Measurements from ENCODE around the gene GRM7. TPM values are rescaled to one million over a fixed set of nuclear protein-coding genes. Genes with fewer than 3 reads are reported as not detected.
A peak's percentile ranks its signal among the peaks of the same experiment; 100 is the strongest.

Gene GRM7
- total and polyA plus RNA-seq, 9 donors: 0.04 to 0.13 (median 0.10) TPM; not detected in 6

DNA sequence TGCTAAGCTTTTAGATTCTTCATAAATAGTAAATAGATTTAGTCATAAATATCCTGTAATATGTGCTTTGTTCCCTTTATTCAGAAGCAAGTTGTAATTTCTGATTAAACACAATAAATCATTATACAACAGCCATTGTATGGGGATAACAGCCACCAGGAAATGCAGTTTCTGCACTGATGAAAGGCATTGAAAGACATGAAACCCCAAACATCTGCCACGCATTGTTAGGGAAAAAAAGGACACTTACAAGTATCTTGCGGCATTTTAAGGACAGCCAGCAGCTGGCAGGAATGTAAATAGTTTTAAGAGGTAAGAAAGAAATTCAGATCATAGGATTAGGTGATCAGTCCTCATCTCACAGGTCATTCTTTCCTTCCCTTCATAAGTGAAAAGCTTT lies 839.6 kb downstream of the GRM7 start:
- no peak overlapping the region for H3K4me3 ChIP-seq (ENCODE audit: low read length)
- no peaks in the 10 kb centered on the region for H3K36me3 ChIP-seq (ENCODE audit: control insufficient read depth, insufficient read depth, low read length)
- no peak for DNase-seq
- H3K27ac ChIP-seq (ENCODE audit: low read length): no peak overlapping the region
- no CpG with 5 or more reads among the region's 2 CpGs for WGBS (ENCODE audit: insufficient coverage)
- H3K4me1 ChIP-seq (ENCODE audit: control insufficient read depth, insufficient read depth, low read length): no peaks in the 10 kb centered on the region
- H3K27me3 ChIP-seq (ENCODE audit: control insufficient read depth, insufficient read depth, low read length): no peaks in the 10 kb centered on the region
- H3K9me3 ChIP-seq (replicated peaks; ENCODE audit: control insufficient read depth, low read depth, low read length): no peaks in the 10 kb centered on the region

DNA sequence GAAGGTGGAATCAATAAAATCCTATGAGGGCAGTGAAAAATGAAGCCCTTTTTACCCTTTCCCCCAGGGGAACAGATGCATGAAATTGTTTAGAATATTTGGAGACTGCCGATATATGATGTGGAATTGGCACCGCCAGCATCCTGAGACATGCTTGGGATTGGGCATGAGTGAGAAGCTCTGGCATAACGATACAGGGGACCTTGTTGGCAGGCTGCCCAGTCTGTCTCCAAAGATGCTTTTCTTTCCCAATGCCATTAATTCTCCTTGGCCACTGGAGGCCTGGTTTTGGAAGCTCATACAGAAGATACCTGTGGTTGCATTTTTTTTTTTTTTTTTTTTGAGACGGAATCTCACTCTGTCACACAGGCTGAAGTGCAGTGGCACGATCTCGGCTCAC lies 840.1 kb downstream of the GRM7 start:
- Histone ChIP-seq H3K9me3 (replicated peaks; ENCODE audit: control insufficient read depth, low read depth, low read length) (no peaks in the 10 kb centered on the region), H3K27me3 (ENCODE audit: control insufficient read depth, insufficient read depth, low read length) (no peaks in the 10 kb centered on the region), H3K4me3 (ENCODE audit: low read length) (no peak overlapping the region), H3K4me1 (ENCODE audit: control insufficient read depth, insufficient read depth, low read length) (no peaks in the 10 kb centered on the region), H3K27ac (ENCODE audit: low read length) (no peak overlapping the region), H3K36me3 (ENCODE audit: control insufficient read depth, insufficient read depth, low read length) (no peaks in the 10 kb centered on the region)
- no CpG with 5 or more reads among the region's 6 CpGs for WGBS (ENCODE audit: insufficient coverage)
- no peak for DNase-seq

DNA sequence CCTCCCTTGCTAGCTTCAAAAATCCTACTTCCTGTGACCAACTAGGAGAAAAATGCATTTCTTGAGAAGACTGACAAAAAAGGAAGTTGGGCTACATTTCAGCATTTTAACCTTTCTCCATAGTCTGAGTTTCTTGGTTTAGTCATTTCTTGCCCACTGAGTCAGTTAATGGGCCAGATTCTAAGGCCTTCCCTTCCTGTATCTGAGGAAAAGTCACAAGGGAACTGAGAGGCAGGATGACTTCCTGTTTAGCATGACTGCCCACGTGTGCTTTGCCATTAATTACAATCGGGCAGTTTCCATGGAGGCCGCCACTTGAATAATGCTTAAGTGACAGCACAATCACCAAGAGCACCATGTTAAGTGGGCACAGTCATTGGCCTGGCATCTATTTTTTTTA lies 846.3 kb downstream of the GRM7 start:
- Histone ChIP-seq H3K36me3 (ENCODE audit: control insufficient read depth, insufficient read depth, low read length) (no peaks in the 10 kb centered on the region), H3K27me3 (ENCODE audit: control insufficient read depth, insufficient read depth, low read length) (no peaks in the 10 kb centered on the region), H3K9me3 (replicated peaks; ENCODE audit: control insufficient read depth, low read depth, low read length) (no peaks in the 10 kb centered on the region), H3K27ac (ENCODE audit: low read length) (no peak overlapping the region), H3K4me1 (ENCODE audit: control insufficient read depth, insufficient read depth, low read length) (no peaks in the 10 kb centered on the region), H3K4me3 (ENCODE audit: low read length) (no peak overlapping the region)
- DNase-seq: no peak
- no CpG with 5 or more reads among the region's 3 CpGs for WGBS (ENCODE audit: insufficient coverage)

DNA sequence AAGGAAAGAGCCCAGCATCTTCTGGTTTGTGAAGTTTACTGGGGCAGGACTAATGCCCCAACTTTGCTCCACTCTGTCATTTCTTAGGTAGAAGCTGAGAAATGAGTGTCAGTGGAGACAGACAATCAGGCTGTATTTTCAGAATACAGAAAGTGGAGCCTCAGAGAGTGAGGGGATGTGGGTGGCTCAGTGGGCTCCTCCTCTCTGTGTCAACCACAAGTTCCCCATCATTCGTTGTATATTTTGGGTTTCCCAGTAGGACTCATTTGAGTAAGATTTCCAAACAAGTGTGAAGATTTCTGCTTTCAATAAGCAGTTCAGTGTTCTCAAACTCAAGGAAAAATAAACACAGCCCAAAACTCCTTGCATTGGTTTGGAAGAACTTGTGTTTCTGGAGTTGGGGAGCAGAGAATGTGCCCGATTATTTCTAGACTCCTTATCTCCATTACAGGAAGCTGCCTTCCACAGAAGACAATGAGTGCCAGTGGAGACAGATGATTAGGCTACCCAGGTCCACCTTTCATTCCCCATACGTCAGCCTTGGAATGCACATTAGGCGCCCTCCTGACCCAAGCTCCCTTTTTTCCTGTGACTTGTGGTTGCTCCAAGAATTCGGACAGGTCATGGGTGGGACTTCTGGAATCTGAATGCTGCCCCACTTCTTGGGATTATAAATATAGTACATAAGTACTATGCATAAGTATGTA lies 848.6 kb downstream of the GRM7 start:
- H3K27me3 ChIP-seq (ENCODE audit: control insufficient read depth, insufficient read depth, low read length): no peaks in the 10 kb centered on the region

DNA sequence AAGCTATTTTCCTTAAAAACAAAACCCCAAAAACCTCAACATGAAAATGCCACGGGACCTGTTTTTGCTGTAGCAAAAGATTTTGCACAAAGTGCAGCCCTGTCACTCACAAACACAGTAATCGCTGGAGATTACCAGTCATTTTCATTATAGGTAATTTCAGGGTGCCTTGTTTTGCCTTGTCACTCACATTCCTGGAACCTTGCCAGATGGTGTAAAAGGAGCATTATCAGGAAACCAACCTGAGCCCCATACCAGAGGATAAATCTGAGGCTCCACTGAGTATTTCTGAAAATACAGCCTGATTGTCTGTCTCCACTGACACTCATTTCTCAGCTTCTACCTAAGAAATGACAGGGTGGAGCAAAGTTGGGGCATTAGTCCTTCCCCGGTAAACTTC lies 849.4 kb downstream of the GRM7 start:
- no peaks in the 10 kb centered on the region for H3K27me3 ChIP-seq (ENCODE audit: control insufficient read depth, insufficient read depth, low read length)
- 90% methylated on average over 1 of the region's 3 CpGs for WGBS (ENCODE audit: insufficient coverage)

More for the DNA sequence above, 848.6 kb downstream of the GRM7 start:
- H3K9me3 ChIP-seq (replicated peaks; ENCODE audit: control insufficient read depth, low read depth, low read length): no peaks in the 10 kb centered on the region
- H3K4me1 ChIP-seq (ENCODE audit: control insufficient read depth, insufficient read depth, low read length): no peaks in the 10 kb centered on the region
- H3K27ac ChIP-seq (ENCODE audit: low read length): no peak overlapping the region
- H3K4me3 ChIP-seq (ENCODE audit: low read length): no peak overlapping the region
- no peak for DNase-seq
- no peaks in the 10 kb centered on the region for H3K36me3 ChIP-seq (ENCODE audit: control insufficient read depth, insufficient read depth, low read length)
- no CpG with 5 or more reads among the region's 5 CpGs for WGBS (ENCODE audit: insufficient coverage)

DNA sequence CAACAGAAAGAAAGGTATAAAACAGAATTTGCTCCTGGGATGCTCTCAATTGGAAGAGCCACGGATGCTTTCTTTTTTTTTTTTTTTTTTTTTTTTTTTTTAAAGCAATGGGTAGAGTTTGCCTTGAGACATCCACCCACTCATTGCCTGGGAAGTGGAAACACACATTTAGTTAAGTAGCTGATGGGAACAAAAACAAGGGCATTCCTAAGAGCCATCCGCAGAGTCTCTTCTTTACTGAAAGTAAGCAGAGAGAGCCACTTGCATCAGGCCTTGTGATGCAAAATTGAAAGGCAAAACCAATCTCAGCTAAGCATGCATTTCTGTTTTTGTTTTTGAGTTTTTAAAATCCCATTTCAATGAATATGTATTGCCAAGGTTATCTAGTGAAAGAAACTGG lies 852.8 kb downstream of the GRM7 start:
- WGBS (ENCODE audit: insufficient coverage): 100% methylated on average over 1 of the region's 2 CpGs
- Histone ChIP-seq H3K4me1 (ENCODE audit: control insufficient read depth, insufficient read depth, low read length) (no peaks in the 10 kb centered on the region), H3K4me3 (ENCODE audit: low read length) (no peak overlapping the region), H3K27me3 (ENCODE audit: control insufficient read depth, insufficient read depth, low read length) (no peaks in the 10 kb centered on the region), H3K36me3 (ENCODE audit: control insufficient read depth, insufficient read depth, low read length) (no peaks in the 10 kb centered on the region), H3K27ac (ENCODE audit: low read length) (no peak overlapping the region), H3K9me3 (replicated peaks; ENCODE audit: control insufficient read depth, low read depth, low read length) (no peaks in the 10 kb centered on the region)
- DNase-seq: no peak

More for the DNA sequence above, 849.4 kb downstream of the GRM7 start:
- no peaks in the 10 kb centered on the region for H3K4me1 ChIP-seq (ENCODE audit: control insufficient read depth, insufficient read depth, low read length)
- H3K36me3 ChIP-seq (ENCODE audit: control insufficient read depth, insufficient read depth, low read length): no peaks in the 10 kb centered on the region
- DNase-seq: no peak
- no peaks in the 10 kb centered on the region for H3K9me3 ChIP-seq (replicated peaks; ENCODE audit: control insufficient read depth, low read depth, low read length)
- H3K4me3 ChIP-seq (ENCODE audit: low read length): no peak overlapping the region
- H3K27ac ChIP-seq (ENCODE audit: low read length): no peak overlapping the region

DNA sequence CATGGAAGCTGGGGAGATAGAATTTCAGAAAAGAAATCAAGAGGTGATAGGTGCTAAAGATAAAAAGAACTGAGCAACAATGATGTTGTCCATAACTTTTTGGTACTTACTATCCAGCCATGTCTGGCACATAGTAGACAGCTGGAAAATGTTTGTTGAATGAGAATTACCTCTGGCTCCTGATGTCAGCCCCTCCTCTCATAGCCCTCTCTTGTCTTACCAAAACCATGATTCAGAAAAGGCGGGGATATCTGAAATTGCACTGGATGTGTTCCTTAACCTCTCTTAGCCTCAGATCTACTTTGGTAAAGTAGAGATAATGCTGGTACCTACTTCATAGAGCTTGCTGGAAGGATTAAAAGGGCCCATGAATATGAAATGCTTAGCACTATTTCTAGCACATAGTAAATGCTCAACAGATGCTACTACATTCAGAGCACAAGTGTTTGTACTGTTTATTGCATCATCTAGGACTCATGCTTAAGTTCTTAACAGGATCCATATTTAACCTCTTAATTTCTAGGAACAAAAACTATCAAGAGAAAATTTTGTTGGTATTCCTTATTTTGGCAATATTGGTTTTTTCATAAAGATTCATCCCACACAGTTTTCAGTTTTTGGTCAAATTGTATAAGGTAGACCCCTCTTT lies 859.9 kb downstream of the GRM7 start:
- no CpG with 5 or more reads among the region's 1 CpG for WGBS (ENCODE audit: insufficient coverage)
- no peaks in the 10 kb centered on the region for H3K4me1 ChIP-seq (ENCODE audit: control insufficient read depth, insufficient read depth, low read length)
- no peaks in the 10 kb centered on the region for H3K9me3 ChIP-seq (replicated peaks; ENCODE audit: control insufficient read depth, low read depth, low read length)
- H3K36me3 ChIP-seq (ENCODE audit: control insufficient read depth, insufficient read depth, low read length): no peaks in the 10 kb centered on the region
- peak; percentile 2 for DNase-seq
- no peaks in the 10 kb centered on the region for H3K27me3 ChIP-seq (ENCODE audit: control insufficient read depth, insufficient read depth, low read length)
- H3K27ac ChIP-seq (ENCODE audit: low read length): no peak overlapping the region
- no peak overlapping the region for H3K4me3 ChIP-seq (ENCODE audit: low read length)

DNA sequence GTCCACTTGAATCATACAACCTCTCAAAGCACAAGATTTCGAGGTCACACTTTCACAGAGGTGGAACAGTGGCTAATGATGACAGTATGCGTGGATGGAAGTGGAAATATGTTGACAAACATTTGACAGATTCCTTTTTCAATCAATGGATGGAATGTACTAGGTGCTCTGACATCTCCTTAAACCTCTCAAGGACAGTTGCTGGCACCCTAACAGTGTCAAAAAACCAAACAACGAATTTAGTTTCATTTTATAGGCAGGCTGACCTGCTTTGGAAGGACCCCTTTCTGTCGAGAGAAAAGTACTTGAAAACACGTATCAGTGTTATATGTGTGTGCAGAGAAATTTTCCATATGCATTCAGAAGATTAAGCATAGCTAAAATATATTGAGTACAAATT lies 861.0 kb downstream of the GRM7 start:
- no CpG with 5 or more reads among the region's 5 CpGs for WGBS (ENCODE audit: insufficient coverage)
- Histone ChIP-seq H3K36me3 (ENCODE audit: control insufficient read depth, insufficient read depth, low read length) (no peaks in the 10 kb centered on the region), H3K27ac (ENCODE audit: low read length) (no peak overlapping the region), H3K9me3 (replicated peaks; ENCODE audit: control insufficient read depth, low read depth, low read length) (no peaks in the 10 kb centered on the region), H3K4me3 (ENCODE audit: low read length) (no peak overlapping the region), H3K27me3 (ENCODE audit: control insufficient read depth, insufficient read depth, low read length) (no peaks in the 10 kb centered on the region), H3K4me1 (ENCODE audit: control insufficient read depth, insufficient read depth, low read length) (no peaks in the 10 kb centered on the region)
- no peak for DNase-seq

DNA sequence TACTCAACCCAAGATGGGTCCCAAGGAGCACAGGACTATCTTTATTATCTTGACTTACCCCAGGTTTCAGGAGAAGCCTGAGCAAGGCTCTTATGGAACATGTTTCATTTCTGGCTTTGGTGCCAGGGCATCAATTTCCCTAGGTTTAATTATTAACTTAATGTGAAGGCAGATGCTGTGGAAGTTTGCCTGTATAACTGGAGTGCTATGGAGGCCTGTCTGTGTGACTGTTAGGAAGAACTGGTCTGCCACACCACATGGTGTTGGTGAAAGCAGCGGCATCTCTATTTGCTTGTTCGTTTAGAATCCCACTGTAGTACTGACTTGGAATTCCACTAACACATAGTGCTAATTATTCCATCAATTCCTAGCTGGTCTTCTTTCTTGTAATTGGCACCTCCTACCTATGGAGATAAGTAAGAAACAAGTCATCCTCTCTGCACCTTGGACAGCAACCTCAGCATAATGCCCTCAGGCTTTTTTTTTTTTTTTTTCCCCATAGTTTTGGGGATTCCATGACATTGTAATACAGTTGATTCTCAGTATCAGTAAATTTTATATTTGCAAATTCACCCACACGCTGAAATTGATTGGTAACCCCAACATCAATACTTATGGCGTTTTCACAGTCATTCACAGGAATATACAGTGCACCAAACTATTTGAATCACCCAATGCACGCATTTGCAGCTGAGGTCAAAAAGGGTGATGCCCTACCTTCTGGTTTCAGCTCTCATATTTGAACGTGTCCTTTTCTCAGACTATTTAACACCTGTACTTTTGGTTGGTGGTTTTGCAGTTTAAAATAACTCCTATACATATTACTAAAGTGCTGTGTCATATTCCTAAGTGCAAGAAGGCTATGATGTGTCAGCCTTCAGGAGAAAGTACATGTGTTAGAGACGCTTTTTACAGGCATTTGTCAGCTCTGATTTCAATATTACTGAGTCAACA lies 867.9 kb downstream of the GRM7 start:
- Histone ChIP-seq H3K4me3 (ENCODE audit: low read length) (no peak overlapping the region), H3K27me3 (ENCODE audit: control insufficient read depth, insufficient read depth, low read length) (no peaks in the 10 kb centered on the region), H3K27ac (ENCODE audit: low read length) (no peak overlapping the region), H3K9me3 (replicated peaks; ENCODE audit: control insufficient read depth, low read depth, low read length) (no peaks in the 10 kb centered on the region), H3K36me3 (ENCODE audit: control insufficient read depth, insufficient read depth, low read length) (no peaks in the 10 kb centered on the region), H3K4me1 (ENCODE audit: control insufficient read depth, insufficient read depth, low read length) (no peaks in the 10 kb centered on the region)
- WGBS (ENCODE audit: insufficient coverage): 83% methylated on average over 2 of the region's 7 CpGs
- no peak for DNase-seq

DNA sequence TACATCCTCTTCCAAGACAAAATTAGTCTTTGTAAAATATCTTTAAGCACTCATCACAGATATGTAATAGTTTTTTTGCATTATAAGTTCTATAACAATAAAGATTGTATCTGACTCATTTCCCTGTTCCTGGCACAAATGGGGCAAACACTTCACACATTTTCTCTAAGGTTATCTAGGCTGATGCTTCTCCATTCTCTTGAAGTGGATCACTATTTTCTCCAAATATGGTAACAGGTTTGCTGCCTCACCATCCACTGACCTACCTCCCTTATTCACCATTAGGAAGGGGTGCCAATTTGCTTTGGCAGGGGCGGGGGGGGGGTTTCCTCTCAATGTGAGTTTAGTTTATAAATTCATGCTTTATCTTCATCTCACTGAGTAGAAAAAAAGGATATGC lies 873.0 kb downstream of the GRM7 start:
- DNase-seq: no peak
- no CpG with 5 or more reads among the region's 1 CpG for WGBS (ENCODE audit: insufficient coverage)
- H3K4me1 ChIP-seq (ENCODE audit: control insufficient read depth, insufficient read depth, low read length): no peaks in the 10 kb centered on the region
- H3K9me3 ChIP-seq (replicated peaks; ENCODE audit: control insufficient read depth, low read depth, low read length): no peaks in the 10 kb centered on the region
- H3K27ac ChIP-seq (ENCODE audit: low read length): no peak overlapping the region
- no peak overlapping the region for H3K4me3 ChIP-seq (ENCODE audit: low read length)
- H3K36me3 ChIP-seq (ENCODE audit: control insufficient read depth, insufficient read depth, low read length): no peaks in the 10 kb centered on the region
- no peaks in the 10 kb centered on the region for H3K27me3 ChIP-seq (ENCODE audit: control insufficient read depth, insufficient read depth, low read length)
